HEK293 (cell line): ENCODE results near the gene QRSL1.
A peak's percentile ranks its signal among the peaks of the same experiment; 100 is the strongest.

ENCODE experiments used
- CTCF ChIA-PET: fragments of 350-600 bp; formaldehyde crosslinking; extraction: SDS; loops from one replicate; lab custom pipeline; 2021; ENCODE audit warnings: antibody characterized with exemption; lab: Yijun Ruan, JAX
- POLR2A ChIA-PET: fragments of 300-600 bp; formaldehyde crosslinking; extraction: SDS; loops from one replicate; lab custom pipeline; 2020; ENCODE audit warnings: antibody characterized with exemption, inconsistent platforms; lab: Yijun Ruan, JAX
- H3K27ac ChIP-seq: fragments of 200-500 bp; sonication (Bioruptor generic); 2 replicates; pipeline ENCODE4 v1.5.1; 2014; ENCODE audit warnings: low read depth, low read length, control low read depth, inconsistent platforms; ENCODE audit errors: extremely low read depth
- H3K36me3 ChIP-seq, 2 experiments: fragments of 200-500 bp in 1 of 2; sonication (Bioruptor generic) in 1 of 2; 1 replicate in 1 of 2; 2 replicates in 1 of 2; pipeline ENCODE4 v1.5.1; 2014 to 2017; ENCODE audit warnings: inconsistent platforms in 2 of 2, low read length in 2 of 2; ENCODE audit not compliant: control insufficient read depth in 2 of 2, insufficient read depth in 1 of 2
- H3K4me1 ChIP-seq: fragments of 200-500 bp; sonication (Bioruptor generic); 2 replicates; pipeline ENCODE4 v1.5.1; 2014; ENCODE audit warnings: mild to moderate bottlenecking, low read length, inconsistent platforms; ENCODE audit not compliant: control insufficient read depth, insufficient read depth
- H3K4me3 ChIP-seq: 2 replicates; pipeline ENCODE4 v1.5.1; 2011; ENCODE audit warnings: low read depth, mild to moderate bottlenecking, control low read depth, low read length, moderate library complexity
- H3K9me3 ChIP-seq: fragments of 200-500 bp; sonication (Bioruptor generic); 2 replicates; pipeline ENCODE4 v1.5.1; 2014; ENCODE audit warnings: low read depth, low read length, inconsistent platforms; ENCODE audit not compliant: control insufficient read depth, insufficient read depth
- BCL6B ChIP-seq: fragments of 450-650 bp; formaldehyde crosslinking; IDR thresholded peaks from 2 replicates; pipeline ENCODE4 v1.5.1; 2017; ENCODE audit warnings: missing biosample characterization, missing genetic modification characterization
- KLF9 ChIP-seq: fragments of 450-650 bp; formaldehyde crosslinking; IDR thresholded peaks from 2 replicates; pipeline ENCODE4 v1.5.1; 2016; ENCODE audit warnings: missing biosample characterization, missing genetic modification characterization, low read depth
- OSR2 ChIP-seq: fragments of 450-650 bp; formaldehyde crosslinking; IDR thresholded peaks from 2 replicates; pipeline ENCODE4 v1.5.1; 2016; ENCODE audit warnings: missing biosample characterization, missing genetic modification characterization
- PRDM1 ChIP-seq: fragments of 450-650 bp; formaldehyde crosslinking; IDR thresholded peaks from 2 replicates; pipeline ENCODE4; 2016; ENCODE audit warnings: missing biosample characterization, missing genetic modification characterization
- PRDM10 ChIP-seq: fragments of 450-650 bp; formaldehyde crosslinking; IDR thresholded peaks from 2 replicates; pipeline ENCODE4 v1.5.1; 2016; ENCODE audit warnings: missing biosample characterization, missing genetic modification characterization
- PRDM6 ChIP-seq: fragments of 450-650 bp; formaldehyde crosslinking; IDR thresholded peaks from 2 replicates; pipeline ENCODE4 v1.5.1; 2017; ENCODE audit warnings: missing biosample characterization, missing genetic modification characterization
- SETDB1 ChIP-seq: IDR thresholded peaks from one replicate; pipeline ENCODE4 v1.6.1; 2017; ENCODE audit warnings: mild to moderate bottlenecking, low read length, moderate library complexity, mixed read lengths; ENCODE audit not compliant: insufficient read length
- ZBTB17 ChIP-seq: fragments of 450-650 bp; formaldehyde crosslinking; IDR thresholded peaks from 2 replicates; pipeline ENCODE4 v1.5.1; 2016; ENCODE audit warnings: missing biosample characterization, missing genetic modification characterization
- ZNF433 ChIP-seq: fragments of 450-650 bp; formaldehyde crosslinking; IDR thresholded peaks from 2 replicates; pipeline ENCODE4 v1.5.1; 2016; ENCODE audit warnings: missing biosample characterization, missing genetic modification characterization, low read depth
- ZNF660 ChIP-seq: fragments of 450-650 bp; IDR thresholded peaks from 2 replicates; pipeline ENCODE4 v1.5.1; 2018; ENCODE audit warnings: missing biosample characterization, mild to moderate bottlenecking, missing genetic modification characterization
- ZNF664 ChIP-seq: fragments of 450-650 bp; formaldehyde crosslinking; IDR thresholded peaks from 2 replicates; pipeline ENCODE4 v1.5.1; 2016; ENCODE audit warnings: missing biosample characterization, missing genetic modification characterization
- ZNF677 ChIP-seq: fragments of 450-650 bp; IDR thresholded peaks from 2 replicates; pipeline ENCODE4 v1.5.0; 2018; ENCODE audit warnings: missing biosample characterization, mild to moderate bottlenecking, missing genetic modification characterization, moderate library complexity
- ZXDB ChIP-seq: fragments of 450-650 bp; formaldehyde crosslinking; IDR thresholded peaks from 2 replicates; pipeline ENCODE4 v1.5.1; 2016; ENCODE audit warnings: missing biosample characterization, missing genetic modification characterization
- TF ChIP-seq, protein P1 (sequence below): fragments of 450-650 bp; formaldehyde crosslinking; IDR thresholded peaks from 2 replicates; pipeline ENCODE4 v1.5.1; 2016; ENCODE audit warnings: missing biosample characterization, missing genetic modification characterization
- TF ChIP-seq, protein P2 (sequence below): fragments of 450-650 bp; formaldehyde crosslinking; IDR thresholded peaks from 2 replicates; pipeline ENCODE4 v1.5.1; 2016; ENCODE audit warnings: missing biosample characterization, missing genetic modification characterization

The QRSL1 gene

DNA sequence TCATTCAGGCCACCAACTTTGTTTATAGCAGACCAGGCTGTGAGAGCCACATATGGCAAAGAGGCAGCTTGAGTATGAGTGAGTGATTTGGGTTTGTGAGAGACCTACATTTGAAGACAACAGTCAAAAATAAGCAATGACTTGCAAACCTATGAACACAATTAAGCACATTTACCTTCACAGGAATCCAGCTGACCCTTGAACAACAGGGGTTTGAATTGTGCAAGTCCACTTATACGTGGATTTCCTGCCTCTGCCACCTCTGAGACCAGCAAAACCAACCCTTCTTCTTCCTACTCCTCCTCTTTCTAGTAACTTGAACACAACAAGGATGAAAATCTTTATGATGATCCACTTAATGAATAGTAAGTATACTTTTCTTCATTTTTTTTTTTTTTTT lies 10.2 kb upstream of the QRSL1 start (continued):
- no peak for TF ChIP-seq ZNF677
- no peak for TF ChIP-seq ZNF433
- no peak for TF ChIP-seq ZNF664 (tag by site-specific recombination)
- TF ChIP-seq, all 188 proteins: peak for 0

- CTCF ChIA-PET = interaction anchor here (1.0 to 2.4 kb wide), 4 partner anchors 13 to 358 kb away, joined by 3 to 9 read pairs (median 5); no protein-coding TSS in a partner anchor
- no peak overlapping the region for H3K27ac ChIP-seq
- H3K4me1 ChIP-seq = peaks cover 7% of the 10 kb centered on the region; the same call in 1 of the 2 replicates
- H3K36me3 ChIP-seq = peaks cover 0 to 5% of the 10 kb centered on the region in 2 experiments; a peak in 1 of 3 replicates
- no peak overlapping the region for H3K4me3 ChIP-seq
- peak; percentile 45; the same call in 1 of the 2 replicates for TF ChIP-seq PRDM1 (tag by site-specific recombination)
- peak; percentile 66 for TF ChIP-seq PRDM10
- peak; percentile 12; the same call in 1 of the 2 replicates for TF ChIP-seq ZXDB (tag by site-specific recombination)
- TF ChIP-seq, protein P1, sequence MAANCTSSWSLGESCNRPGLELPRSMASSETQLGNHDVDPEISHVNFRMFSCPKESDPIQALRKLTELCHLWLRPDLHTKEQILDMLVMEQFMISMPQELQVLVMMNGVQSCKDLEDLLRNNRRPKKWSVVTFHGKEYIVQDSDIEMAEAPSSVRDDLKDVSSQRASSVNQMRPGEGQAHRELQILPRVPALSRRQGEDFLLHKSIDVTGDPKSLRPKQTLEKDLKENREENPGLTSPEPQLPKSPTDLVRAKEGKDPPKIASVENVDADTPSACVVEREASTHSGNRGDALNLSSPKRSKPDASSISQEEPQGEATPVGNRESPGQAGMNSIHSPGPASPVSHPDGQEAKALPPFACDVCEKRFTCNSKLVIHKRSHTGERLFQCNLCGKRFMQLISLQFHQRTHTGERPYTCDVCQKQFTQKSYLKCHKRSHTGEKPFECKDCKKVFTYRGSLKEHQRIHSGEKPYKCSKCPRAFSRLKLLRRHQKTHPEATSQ (tag by site-specific recombination) = no peak
- TF ChIP-seq BCL6B (tag by site-specific recombination) = peak; percentile 75
- no peak for TF ChIP-seq KLF9 (tag by site-specific recombination)
- TF ChIP-seq PRDM6 (tag by site-specific recombination) = peak; percentile 32
- TF ChIP-seq ZNF660 (tag by site-specific recombination) = peak; percentile 93
- peak; percentile 60 for TF ChIP-seq ZBTB17 (tag by site-specific recombination)
- POLR2A ChIA-PET = no interaction called here
- no peaks in the 10 kb centered on the region for H3K9me3 ChIP-seq
These were observed 8.3 kb upstream of the QRSL1 start for GRCh38 chr6:106620931-106621672.

GRCh38 chr6:106622412-106622811 lies 7.0 kb upstream of the QRSL1 start:
- POLR2A ChIA-PET = no interaction called here
- peaks cover 4% of the 10 kb centered on the region; the same call in 1 of the 2 replicates for H3K4me1 ChIP-seq
- CTCF ChIA-PET = interaction anchor here (1.1 to 2.4 kb wide), 2 partner anchors 14 to 16 kb away, joined by 3 to 7 read pairs; no protein-coding TSS in a partner anchor
- no peaks in the 10 kb centered on the region for H3K9me3 ChIP-seq
- peaks cover 0 to 5% of the 10 kb centered on the region in 2 experiments; a peak in 1 of 3 replicates for H3K36me3 ChIP-seq
- H3K27ac ChIP-seq = no peak overlapping the region
- TF ChIP-seq, protein P2, sequence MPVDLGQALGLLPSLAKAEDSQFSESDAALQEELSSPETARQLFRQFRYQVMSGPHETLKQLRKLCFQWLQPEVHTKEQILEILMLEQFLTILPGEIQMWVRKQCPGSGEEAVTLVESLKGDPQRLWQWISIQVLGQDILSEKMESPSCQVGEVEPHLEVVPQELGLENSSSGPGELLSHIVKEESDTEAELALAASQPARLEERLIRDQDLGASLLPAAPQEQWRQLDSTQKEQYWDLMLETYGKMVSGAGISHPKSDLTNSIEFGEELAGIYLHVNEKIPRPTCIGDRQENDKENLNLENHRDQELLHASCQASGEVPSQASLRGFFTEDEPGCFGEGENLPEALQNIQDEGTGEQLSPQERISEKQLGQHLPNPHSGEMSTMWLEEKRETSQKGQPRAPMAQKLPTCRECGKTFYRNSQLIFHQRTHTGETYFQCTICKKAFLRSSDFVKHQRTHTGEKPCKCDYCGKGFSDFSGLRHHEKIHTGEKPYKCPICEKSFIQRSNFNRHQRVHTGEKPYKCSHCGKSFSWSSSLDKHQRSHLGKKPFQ = no peak
- 0 out of 2 replicates have a peak, but pooled peaks have one; percentile 9 for TF ChIP-seq OSR2 (tag by site-specific recombination)
- peak; percentile 35 for TF ChIP-seq SETDB1
- no peak overlapping the region for H3K4me3 ChIP-seq
